Left lung (tissue), 10 donors: ENCODE results near the gene HIGD1B. TPM values are rescaled to one million over a fixed set of nuclear protein-coding genes. Genes with fewer than 3 reads are reported as not detected.

ENCODE experiments used
- ATAC-seq: fragments of 200-7000 bp; cut with Tn5 transposase; one replicate; pipeline ENCODE4 v1.9.1; 2020; ENCODE audit warnings: moderate library complexity
- DNase-seq, 4 donors: peaks; one replicate each; pipeline ENCODE4 v3.0.0-alpha.2; 2013 to 2020
- H3K27ac ChIP-seq, 2 donors: fragments of 200-600 bp; sonication (generic) in 1 of 2; one replicate each; pipeline versions ENCODE4 v1.5.0 to v1.8.0; 2020 to 2021
- H3K27me3 ChIP-seq, 2 donors: fragments of 200-600 bp; sonication (generic) in 1 of 2; one replicate each; pipeline versions ENCODE4 v1.5.0 to v1.8.0; 2020 to 2021
- H3K36me3 ChIP-seq, 2 donors: fragments of 200-600 bp; sonication (generic) in 1 of 2; one replicate each; pipeline versions ENCODE4 v1.5.0 to v1.8.0; 2020 to 2021
- H3K4me1 ChIP-seq, 2 donors: fragments of 200-600 bp; one replicate each; pipeline ENCODE4 v1.8.0; 2021
- H3K4me3 ChIP-seq, 2 donors: fragments of 200-600 bp; sonication (generic) in 1 of 2; one replicate each; pipeline versions ENCODE4 v1.5.0 to v1.8.0; 2020 to 2021; ENCODE audit warnings: mild to moderate bottlenecking in 1 of 2
- H3K9me3 ChIP-seq, 2 donors: fragments of 200-600 bp; sonication (generic) in 1 of 2; one replicate each; pipeline versions ENCODE4 v1.5.0 to v1.8.0; 2020 to 2021
- CTCF ChIP-seq, 2 donors: fragments of 200-600 bp; sonication (generic) in 1 of 2; IDR thresholded peaks; one replicate each; pipeline versions ENCODE4 v1.5.0 to v1.8.0; 2021; ENCODE audit warnings: antibody characterized with exemption in 2 of 2
- intact Hi-C, 2 donors: fragments of 100-400 bp; cut with DNase I; formaldehyde crosslinking; loops; one replicate each; pipeline versions ENCODE4 v1.11.2 to v1.14.2; 2022
- polyA plus RNA-seq, 6 donors: library from polyadenylated mRNA; unstranded; fragments of 120-200 nt; gene quantifications; one replicate each; pipeline ENCODE4 v1.2.1, GENCODE V29; 2013; ENCODE audit not compliant: insufficient read length in 6 of 6
- total RNA-seq, 2 donors: library from RNA; stranded (reverse); fragmentation: NEBNext Ultra II Directional; extraction: Animal tissue kit (Norgen Biotek cat#: 25700); gene quantifications; one replicate each; pipeline ENCODE4 v1.2.1, GENCODE V29; 2021
- donor health status: DM: no; HTN: yes; CAD: no.
- donor health status: DM: no; HTN: no; CAD: no.

Gene HIGD1B
- total and polyA plus RNA-seq, 8 donors = 11.0 to 21.7 (median 17.5) TPM

GRCh38 chr17:44837196-44837595 is 10.5 kb upstream of the HIGD1B start:
- Histone ChIP-seq H3K9me3 (no peaks in the 10 kb centered on the region), H3K4me3 (no peak overlapping the region), H3K27me3 (peaks cover 3 to 41% of the 10 kb centered on the region in 2 donors), H3K4me1 (no peaks in the 10 kb centered on the region), H3K36me3 (no peaks in the 10 kb centered on the region), H3K27ac (no peak overlapping the region)
- ATAC-seq = no peak
- intact Hi-C loops = no loop called here
- no peak for DNase-seq
- no peak for TF ChIP-seq CTCF (IDR thresholded peaks at IDR 0.05)

- no peaks in the 10 kb centered on the region for H3K9me3 ChIP-seq
- H3K36me3 ChIP-seq = no peaks in the 10 kb centered on the region
- no peak for TF ChIP-seq CTCF (IDR thresholded peaks at IDR 0.05)
- no peak overlapping the region for H3K27ac ChIP-seq
- no peak for DNase-seq
- ATAC-seq = no peak
- H3K4me1 ChIP-seq = no peaks in the 10 kb centered on the region
- peaks cover 0 to 15% of the 10 kb centered on the region in 2 donors for H3K27me3 ChIP-seq
- intact Hi-C loops = no loop called here
- no peak overlapping the region for H3K4me3 ChIP-seq
These were observed 7.4 kb upstream of the HIGD1B start for GRCh38 chr17:44840274-44840673.

GRCh38 chr17:44840936-44841335 is 6.7 kb upstream of the HIGD1B start:
- no peak for TF ChIP-seq CTCF (IDR thresholded peaks at IDR 0.05)
- Histone ChIP-seq H3K36me3 (no peaks in the 10 kb centered on the region), H3K4me1 (no peaks in the 10 kb centered on the region), H3K27ac (no peak overlapping the region), H3K9me3 (no peaks in the 10 kb centered on the region), H3K4me3 (no peak overlapping the region), H3K27me3 (peaks cover 0 to 8% of the 10 kb centered on the region in 2 donors)
- no peak for ATAC-seq
- intact Hi-C loops = no loop called here
- DNase-seq = no peak

- no peak overlapping the region for H3K27ac ChIP-seq
- H3K27me3 ChIP-seq = peaks cover 0 to 3% of the 10 kb centered on the region in 2 donors
- no peaks in the 10 kb centered on the region for H3K9me3 ChIP-seq
- H3K36me3 ChIP-seq = no peaks in the 10 kb centered on the region
- ATAC-seq (no peak), DNase-seq (peak in 1 of 4 donors; percentile 49)
- no peaks in the 10 kb centered on the region for H3K4me1 ChIP-seq
- intact Hi-C loops = no loop called here
- TF ChIP-seq CTCF (IDR thresholded peaks at IDR 0.05) = no peak
- no peak overlapping the region for H3K4me3 ChIP-seq
These were observed 4.9 kb upstream of the HIGD1B start for GRCh38 chr17:44842748-44843147.

GRCh38 chr17:44844390-44844830 is 3.3 kb upstream of the HIGD1B start:
- H3K36me3 ChIP-seq = peaks cover 0 to 5% of the 10 kb centered on the region in 2 donors
- H3K27me3 ChIP-seq = peaks cover 0 to 3% of the 10 kb centered on the region in 2 donors
- no peak overlapping the region for H3K4me3 ChIP-seq
- no peak for TF ChIP-seq CTCF (IDR thresholded peaks at IDR 0.05)
- H3K9me3 ChIP-seq = no peaks in the 10 kb centered on the region
- ATAC-seq (no peak), DNase-seq (no peak)
- no peak overlapping the region for H3K27ac ChIP-seq
- intact Hi-C loops = no loop called here
- H3K4me1 ChIP-seq = no peaks in the 10 kb centered on the region
